ENCODE results near the gene KAZN.

Gene KAZN

GRCh38 chr1:15157524-15158399 is 559.3 kb downstream of the KAZN start:
- DNase-seq, result no peak

- no peak for DNase-seq
Observed at GRCh38 chr1:15158506-15159165, 560.2 kb downstream of the KAZN start.

- DNase-seq, result no peak
Observed at GRCh38 chr1:15159166-15159555, 560.7 kb downstream of the KAZN start.

- no peak for DNase-seq
Observed at GRCh38 chr1:15160626-15161025, 562.1 kb downstream of the KAZN start.

- no peak for DNase-seq
Observed at GRCh38 chr1:15167386-15167785, 568.9 kb downstream of the KAZN start.

All from activated T-cell treated with anti-CD3 and anti-CD28 coated beads for 4 hours (primary cell).